Ishikawa (cell line): ENCODE measurements around the gene TRMT61A.

Experiments
- CEBPB ChIP-seq: IDR thresholded peaks from 2 replicates; pipeline ENCODE4 v1.6.1; 2012
- CREB1 ChIP-seq: IDR thresholded peaks from 2 replicates; pipeline ENCODE4 v1.6.1; 2012; ENCODE audit warnings: low read depth
- EGR1 ChIP-seq: IDR thresholded peaks from 2 replicates; pipeline ENCODE4 v1.6.1; 2012
- EP300 ChIP-seq: IDR thresholded peaks from 2 replicates; pipeline ENCODE4 v1.6.1; 2012; ENCODE audit warnings: borderline replicate concordance
- RAD21 ChIP-seq: IDR thresholded peaks from 2 replicates; pipeline ENCODE4 v1.6.1; 2012; ENCODE audit warnings: low read depth
- TAF1 ChIP-seq: IDR thresholded peaks from 2 replicates; pipeline ENCODE4 v1.6.1; 2012; ENCODE audit warnings: low read depth, mild to moderate bottlenecking
- TCF12 ChIP-seq: IDR thresholded peaks from 2 replicates; pipeline ENCODE4 v1.6.1; 2012; ENCODE audit warnings: low read depth
- USF1 ChIP-seq: IDR thresholded peaks from 2 replicates; pipeline ENCODE4 v1.6.1; 2012
- YY1 ChIP-seq: IDR thresholded peaks from 2 replicates; pipeline ENCODE4 v1.6.1; 2012; ENCODE audit warnings: low read depth
- TF ChIP-seq, protein P1 (sequence below): IDR thresholded peaks from 2 replicates; pipeline ENCODE4 v1.6.1; 2012; ENCODE audit warnings: low read depth, mild to moderate bottlenecking

DNA sequence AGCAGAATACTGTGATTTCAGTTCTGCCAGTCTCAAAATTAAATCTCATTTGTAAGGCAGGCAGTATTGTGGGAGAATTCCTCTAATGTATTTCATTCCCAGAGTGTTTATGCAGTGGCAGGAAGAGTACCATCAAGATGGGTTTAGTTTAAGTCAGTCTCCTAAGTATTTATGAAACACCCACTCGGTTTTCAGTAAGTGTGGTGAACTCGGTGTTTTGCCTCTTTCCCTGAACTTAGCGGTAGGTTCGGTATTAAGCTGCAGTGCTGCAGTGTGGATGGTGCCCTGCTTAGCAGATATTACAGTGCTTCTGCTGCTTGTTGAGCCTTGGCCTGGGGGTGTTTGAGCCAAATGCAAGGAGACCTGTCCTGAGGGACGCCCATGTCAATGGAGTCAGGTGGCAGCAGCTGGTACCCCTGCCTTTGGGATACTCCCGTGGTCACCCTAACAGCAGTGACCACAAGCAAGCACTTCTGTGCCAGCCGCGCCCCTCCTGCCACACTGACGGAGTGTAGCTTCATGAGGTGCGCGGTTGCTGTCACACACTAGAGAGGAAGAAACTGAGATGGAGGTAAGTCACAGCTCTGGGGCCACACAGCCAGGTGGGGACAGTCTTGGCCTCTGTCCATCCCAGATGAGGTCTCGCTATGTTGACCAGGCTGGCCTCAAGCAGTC is 49.5 kb downstream of the TRMT61A start:
- TF ChIP-seq EGR1 = no peak
- TF ChIP-seq YY1 = no peak
- TF ChIP-seq, protein P1, sequence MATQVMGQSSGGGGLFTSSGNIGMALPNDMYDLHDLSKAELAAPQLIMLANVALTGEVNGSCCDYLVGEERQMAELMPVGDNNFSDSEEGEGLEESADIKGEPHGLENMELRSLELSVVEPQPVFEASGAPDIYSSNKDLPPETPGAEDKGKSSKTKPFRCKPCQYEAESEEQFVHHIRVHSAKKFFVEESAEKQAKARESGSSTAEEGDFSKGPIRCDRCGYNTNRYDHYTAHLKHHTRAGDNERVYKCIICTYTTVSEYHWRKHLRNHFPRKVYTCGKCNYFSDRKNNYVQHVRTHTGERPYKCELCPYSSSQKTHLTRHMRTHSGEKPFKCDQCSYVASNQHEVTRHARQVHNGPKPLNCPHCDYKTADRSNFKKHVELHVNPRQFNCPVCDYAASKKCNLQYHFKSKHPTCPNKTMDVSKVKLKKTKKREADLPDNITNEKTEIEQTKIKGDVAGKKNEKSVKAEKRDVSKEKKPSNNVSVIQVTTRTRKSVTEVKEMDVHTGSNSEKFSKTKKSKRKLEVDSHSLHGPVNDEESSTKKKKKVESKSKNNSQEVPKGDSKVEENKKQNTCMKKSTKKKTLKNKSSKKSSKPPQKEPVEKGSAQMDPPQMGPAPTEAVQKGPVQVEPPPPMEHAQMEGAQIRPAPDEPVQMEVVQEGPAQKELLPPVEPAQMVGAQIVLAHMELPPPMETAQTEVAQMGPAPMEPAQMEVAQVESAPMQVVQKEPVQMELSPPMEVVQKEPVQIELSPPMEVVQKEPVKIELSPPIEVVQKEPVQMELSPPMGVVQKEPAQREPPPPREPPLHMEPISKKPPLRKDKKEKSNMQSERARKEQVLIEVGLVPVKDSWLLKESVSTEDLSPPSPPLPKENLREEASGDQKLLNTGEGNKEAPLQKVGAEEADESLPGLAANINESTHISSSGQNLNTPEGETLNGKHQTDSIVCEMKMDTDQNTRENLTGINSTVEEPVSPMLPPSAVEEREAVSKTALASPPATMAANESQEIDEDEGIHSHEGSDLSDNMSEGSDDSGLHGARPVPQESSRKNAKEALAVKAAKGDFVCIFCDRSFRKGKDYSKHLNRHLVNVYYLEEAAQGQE = no peak
- no peak for TF ChIP-seq TCF12
- no peak for TF ChIP-seq CREB1
- TF ChIP-seq CEBPB = no peak
- no peak for TF ChIP-seq TAF1
- no peak for TF ChIP-seq USF1
- no peak for TF ChIP-seq EP300
- no peak for TF ChIP-seq RAD21
